RWPE1 (cell line): ENCODE data around the gene KRTAP12-4.
"Not testable (repeated sequence)": the region's sequence is repeated elsewhere in the genome, so short reads cannot be mapped to it uniquely, and the experiment has no call there.

Source experiments
- CTCF ChIA-PET: fragments of 350-600 bp; sonication (Branson Sonifier 250); formaldehyde crosslinking; extraction: SDS; loops from one replicate; lab custom pipeline; 2021; lab: Yijun Ruan, JAX
- POLR2A ChIA-PET: fragments of 400-600 bp; formaldehyde crosslinking; extraction: SDS; loops from one replicate; lab custom pipeline; 2020; ENCODE audit warnings: antibody characterized with exemption; ENCODE audit not compliant: low non-redundant PET; lab: Yijun Ruan, JAX
- DNase-seq: peaks from one replicate; pipeline ENCODE4 v3.0.0; 2012; ENCODE audit warnings: low spot score
- H3K27ac ChIP-seq: fragments of 450-650 bp; 2 replicates; pipeline ENCODE4 v1.5.1; 2017
- CTCF ChIP-seq: fragments of 450-650 bp; conservative IDR thresholded peaks from 2 replicates; pipeline ENCODE4 v1.5.1; 2017; ENCODE audit warnings: low read depth, mild to moderate bottlenecking

KRTAP12-4 gene

DNA sequence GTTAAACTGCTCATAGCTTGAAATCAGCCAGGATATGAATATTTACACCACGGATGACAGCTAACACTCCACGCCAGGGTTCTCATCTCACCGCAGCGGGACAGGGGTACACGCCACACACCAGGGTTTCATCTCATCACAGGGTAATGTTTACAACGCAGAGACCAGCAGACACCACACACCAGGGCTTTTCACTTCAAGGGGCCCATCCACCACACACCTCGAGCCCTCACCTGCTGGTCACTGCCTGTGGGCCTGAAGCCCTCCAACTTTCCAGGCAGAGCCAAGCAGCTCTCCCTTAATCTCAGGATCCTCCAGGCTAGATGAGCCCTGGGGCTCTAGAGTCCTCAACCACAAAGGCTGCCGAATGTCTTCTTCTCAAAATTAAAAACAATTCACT is 41.2 kb upstream of the KRTAP12-4 start:
- ChIA-PET CTCF (no interaction called here), POLR2A (no interaction called here)
- TF ChIP-seq CTCF, result no peak
- no peak for DNase-seq
- H3K27ac ChIP-seq, result no peak overlapping the region

- ChIA-PET CTCF (no interaction called here), POLR2A (no interaction called here)
- no peak overlapping the region for H3K27ac ChIP-seq
- TF ChIP-seq CTCF, result no peak
- no peak for DNase-seq
Measured at GRCh38 chr21:44695184-44695583, 40.7 kb upstream of the KRTAP12-4 start.

DNA sequence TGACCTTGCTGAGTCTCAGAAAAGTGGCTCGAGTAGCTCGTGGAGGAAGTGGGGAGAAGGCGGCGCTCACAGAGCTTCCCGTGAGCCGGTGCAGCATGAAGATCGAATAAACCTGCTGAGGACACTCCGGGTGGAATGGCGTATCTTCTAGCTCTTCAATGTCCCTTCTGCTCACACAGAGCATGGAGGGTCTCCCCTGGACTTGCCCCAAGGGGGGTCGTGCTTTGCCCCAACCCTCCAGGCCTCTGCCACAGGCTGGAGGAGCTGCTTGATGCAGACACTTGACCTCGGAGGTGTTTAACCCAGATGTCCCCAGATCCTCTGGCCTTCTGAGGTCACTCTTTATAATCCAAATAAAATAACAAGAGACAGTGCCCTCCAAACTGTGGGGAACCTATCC is 40.3 kb upstream of the KRTAP12-4 start:
- no peak for TF ChIP-seq CTCF
- CTCF ChIA-PET, result no interaction called here
- POLR2A ChIA-PET, result no interaction called here
- no peak for DNase-seq
- no peak overlapping the region for H3K27ac ChIP-seq

- ChIA-PET CTCF (no interaction called here), POLR2A (no interaction called here)
Measured at GRCh38 chr21:44692798-44693512, 38.5 kb upstream of the KRTAP12-4 start.

GRCh38 chr21:44691686-44692085 is 37.2 kb upstream of the KRTAP12-4 start:
- no peak for TF ChIP-seq CTCF
- ChIA-PET POLR2A (no interaction called here), CTCF (no interaction called here)
- DNase-seq, result no peak
- H3K27ac ChIP-seq, result no peak overlapping the region

More at GRCh38 chr21:44692798-44693512, 38.5 kb upstream of the KRTAP12-4 start:
- no peak overlapping the region for H3K27ac ChIP-seq
- TF ChIP-seq CTCF, result no peak
- DNase-seq, result no peak

GRCh38 chr21:44689740-44690139 is 35.3 kb upstream of the KRTAP12-4 start:
- H3K27ac ChIP-seq, POLR2A ChIA-PET, CTCF ChIA-PET, DNase-seq: not testable (repeated sequence)

- TF ChIP-seq CTCF, result no peak
Measured at GRCh38 chr21:44687671-44688070, 33.2 kb upstream of the KRTAP12-4 start.

More at GRCh38 chr21:44687671-44688070, 33.2 kb upstream of the KRTAP12-4 start:
- no peak for DNase-seq
- POLR2A ChIA-PET, result no interaction called here
- CTCF ChIA-PET, result interaction anchor here (0.7 kb wide), 1 partner anchor 137 kb away, joined by 4 read pairs; no protein-coding TSS in a partner anchor
- no peak overlapping the region for H3K27ac ChIP-seq
